Measurements from ENCODE around the gene AK2.

The AK2 gene

DNA sequence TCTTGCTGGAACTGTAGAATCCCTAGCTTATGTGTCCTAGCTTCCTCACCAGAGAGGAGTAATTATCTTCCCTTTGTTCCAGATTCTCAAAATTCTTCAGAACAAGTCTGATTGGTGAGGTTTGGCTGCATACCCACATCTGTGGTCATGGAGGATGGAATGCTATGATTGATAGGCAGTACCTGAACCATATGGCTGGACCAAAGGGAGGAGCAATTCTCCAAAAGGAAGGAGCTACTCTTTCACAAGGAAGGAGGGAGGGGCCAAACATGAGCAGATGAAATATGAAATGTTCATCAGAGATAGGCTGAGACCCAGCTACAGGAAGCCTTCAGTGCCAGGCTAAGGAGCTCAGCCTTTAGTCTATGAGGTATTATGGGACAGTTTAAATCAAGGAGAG lies 67.1 kb downstream of the AK2 start:
- no peak for DNase-seq

- no peak for DNase-seq
Measured at GRCh38 chr1:32967888-32968568, 68.7 kb downstream of the AK2 start.

DNA sequence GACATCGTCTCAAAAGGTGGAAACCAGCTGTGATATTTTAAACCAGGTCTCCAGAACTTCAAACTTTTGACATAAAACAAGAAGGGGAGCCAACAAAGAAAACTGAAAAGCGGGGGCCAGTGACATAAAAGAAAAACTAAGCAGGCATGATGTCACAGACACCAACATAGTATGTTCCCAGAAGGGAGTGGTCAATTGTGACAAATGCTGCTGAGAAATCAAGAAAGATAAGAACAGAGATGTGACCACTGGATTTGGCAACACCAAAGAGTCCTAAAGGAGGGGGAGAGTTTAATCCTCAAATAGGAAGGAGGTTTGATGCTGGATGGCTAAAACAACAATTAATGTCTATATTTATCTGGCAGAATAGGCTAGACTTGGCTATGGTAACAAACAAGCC lies 69.8 kb downstream of the AK2 start:
- DNase-seq = no peak

GRCh38 chr1:32965251-32965747 lies 71.4 kb downstream of the AK2 start:
- no peak for DNase-seq

DNA sequence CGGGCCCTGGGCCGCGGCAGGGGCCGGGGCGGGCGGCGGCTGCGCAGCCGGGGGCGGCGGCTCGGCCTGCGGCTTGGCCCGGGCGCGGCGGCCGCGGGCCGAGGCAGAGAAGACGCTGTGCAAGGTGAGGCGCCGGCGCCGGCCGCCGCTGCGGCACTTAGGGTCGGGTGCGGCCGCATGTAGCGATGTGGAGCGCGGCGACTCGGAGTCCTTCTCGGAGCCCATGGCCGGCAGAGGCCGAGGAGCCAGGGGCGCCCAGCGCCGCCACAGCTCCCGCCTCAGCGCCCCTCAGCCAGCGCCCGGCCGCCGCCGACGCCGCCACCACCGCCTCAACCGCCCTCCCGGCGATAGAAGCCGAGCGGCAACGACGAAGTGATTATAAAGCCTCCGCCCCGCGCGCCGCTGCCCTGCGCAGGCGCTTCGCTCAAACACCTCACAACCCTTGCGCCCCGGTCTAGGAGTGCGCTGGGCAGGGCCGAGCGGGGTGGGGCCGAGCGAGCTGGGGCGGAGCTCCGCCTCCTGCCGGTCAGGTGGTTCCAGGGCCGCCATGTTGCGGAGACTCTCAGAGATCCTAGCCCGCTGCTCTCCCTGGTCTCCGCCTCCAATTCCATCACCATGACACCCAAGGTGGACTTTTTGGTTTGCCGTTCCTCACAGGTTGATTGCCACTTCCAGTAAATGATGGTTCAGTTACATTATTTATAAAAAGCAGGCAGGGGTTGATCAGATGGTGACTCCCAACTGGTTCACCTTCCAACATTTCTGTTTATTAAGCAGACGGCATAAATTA lies 72.0 kb downstream of the AK2 start, which contains the start of gene RNF19B:
Gene RNF19B (minus strand): TSS at position 349 of the 790 bp plus-strand sequence. CDS start 124 bp downstream, at position 225.
- DNase-seq = peak; percentile 88 to 97 (median 93)

GRCh38 chr1:32963746-32964460 lies 72.8 kb downstream of the AK2 start:
- peak; percentile 30 to 80 (median 49) for DNase-seq

DNA sequence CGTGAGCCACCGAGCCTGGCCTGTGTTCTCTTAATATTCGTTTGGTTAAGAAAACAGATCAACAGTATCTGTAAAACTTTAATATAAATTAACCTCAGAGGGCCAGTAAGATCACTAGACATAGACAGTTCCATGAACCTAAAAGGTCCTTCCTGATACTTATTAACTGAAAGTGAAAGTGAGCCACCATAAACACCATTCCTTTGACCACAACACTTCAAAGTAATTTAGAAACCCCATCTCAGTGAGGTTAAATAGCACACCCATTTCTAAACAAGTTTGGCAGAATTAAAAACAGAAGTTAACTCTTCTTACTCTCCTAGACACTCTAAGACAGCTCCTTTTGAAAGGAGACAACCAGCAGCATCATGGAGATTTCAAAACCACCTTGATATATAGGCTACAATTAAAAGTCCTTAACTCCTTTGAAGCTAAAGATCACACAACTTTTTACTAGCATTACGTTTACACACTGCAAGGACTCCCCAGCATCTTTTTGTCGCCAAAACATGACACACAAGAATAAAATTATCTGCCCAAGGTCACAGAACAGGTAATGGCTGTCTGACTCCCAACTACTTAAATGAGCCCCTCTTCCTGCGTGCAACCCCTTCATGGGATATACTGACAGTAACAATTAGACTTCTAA lies 74.3 kb downstream of the AK2 start:
- peak in 2 of 5 experiments; percentile 23 to 76 for DNase-seq

DNA sequence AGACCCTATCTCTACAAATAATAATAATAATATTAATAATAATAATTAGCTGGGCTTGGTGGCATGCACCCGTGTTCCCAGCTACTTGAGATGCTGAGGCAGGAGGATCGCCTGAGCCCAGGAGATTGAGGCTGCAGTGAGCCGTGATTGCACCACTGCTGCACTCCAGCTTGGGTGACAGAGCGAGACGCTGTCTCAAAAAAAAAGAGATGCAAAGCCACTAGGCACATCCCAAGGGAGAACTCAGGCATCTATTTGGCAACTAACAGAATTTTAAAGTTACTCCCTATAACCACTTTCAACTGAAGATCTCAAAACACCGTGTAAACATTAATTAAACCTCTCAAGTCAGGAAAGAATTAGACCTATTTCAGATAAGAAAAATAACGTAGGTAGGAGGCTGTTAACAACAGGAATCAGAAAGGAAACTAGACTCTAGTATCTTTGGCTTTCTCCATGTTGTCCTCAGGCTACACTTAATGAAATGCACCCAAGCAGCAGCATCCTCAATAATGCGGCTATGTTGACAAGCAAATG lies 75.8 kb downstream of the AK2 start:
- DNase-seq = no peak

DNA sequence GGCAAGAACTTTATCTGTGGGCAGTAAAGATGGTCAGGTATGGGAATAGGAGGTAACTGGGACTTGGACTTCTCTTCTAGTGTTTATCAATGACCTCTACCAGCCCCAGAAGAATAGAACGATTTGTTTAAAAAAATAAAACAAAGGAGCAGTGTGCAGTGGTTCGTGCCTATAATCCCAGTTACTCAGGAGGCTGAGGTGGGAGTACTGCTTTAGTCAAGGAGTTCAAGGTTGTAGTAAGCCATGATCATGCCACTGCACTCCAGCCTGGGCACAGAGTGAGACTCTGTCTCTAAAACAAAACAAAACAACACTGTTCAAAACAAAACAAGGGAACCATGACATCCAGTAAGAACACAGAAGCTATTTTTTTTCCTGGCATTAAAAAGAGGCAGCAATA lies 76.3 kb downstream of the AK2 start:
- DNase-seq = no peak

DNA sequence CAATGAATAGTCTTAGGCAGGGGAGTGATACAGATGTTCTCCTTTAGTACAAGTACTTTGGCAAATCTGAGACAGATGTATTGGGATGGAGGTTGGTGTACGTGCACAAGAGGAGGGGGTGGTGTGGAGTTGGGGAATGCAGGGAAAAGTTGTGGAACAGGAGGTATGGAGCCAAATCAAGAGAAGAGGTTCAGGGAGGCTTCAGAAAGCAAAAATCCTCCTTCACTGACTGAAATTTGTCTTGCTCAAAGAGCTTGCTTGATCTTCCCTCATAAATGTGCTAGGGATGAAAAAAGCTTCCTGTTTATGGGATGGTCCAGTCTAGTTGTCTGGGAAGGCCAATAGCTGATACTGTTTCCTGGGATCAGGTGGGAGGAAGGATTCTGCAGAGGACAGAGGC lies 77.9 kb downstream of the AK2 start:
- DNase-seq = no peak

Data from T-helper 2 cell (primary cell).